ENCODE results near the gene LSAMP.

DNA sequence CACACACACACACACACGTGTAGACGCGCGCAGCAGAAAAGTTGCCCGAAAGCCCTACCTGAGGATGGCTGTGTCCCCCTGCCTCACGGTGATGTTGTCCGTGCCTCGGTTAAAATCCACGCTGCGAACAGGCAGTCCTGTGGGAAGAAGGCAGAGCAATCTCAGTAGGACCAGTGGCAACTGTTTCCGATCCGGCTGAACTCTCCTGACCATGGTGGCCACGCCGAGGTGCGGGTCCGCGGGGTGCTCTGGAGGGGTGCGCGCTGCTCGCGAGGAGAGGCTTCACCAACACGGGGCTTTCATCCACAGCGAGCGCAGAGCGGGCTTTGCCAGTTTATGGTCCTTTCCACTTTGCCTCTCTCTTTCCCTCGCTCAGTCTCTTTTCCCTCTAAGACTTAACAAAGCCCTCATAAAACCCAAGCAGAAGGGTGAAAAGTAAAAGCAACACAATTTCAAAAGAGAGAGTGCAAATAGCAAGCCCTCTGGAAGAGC lies 422 bp downstream of the LSAMP start:
- no peak for TF ChIP-seq CTCF (IDR thresholded peaks at IDR 0.05)
- TF ChIP-seq POLR2A (IDR thresholded peaks at IDR 0.05), result no peak
